H9 (cell line): Measurements from ENCODE around the gene ELP1. TPM values are rescaled to one million over a fixed set of nuclear protein-coding genes. Genes with fewer than 3 reads are reported as not detected.

ENCODE experiments used
- DNase-seq: peaks from one replicate; pipeline ENCODE4 v3.0.0-alpha.2; 2017
- H2AFZ ChIP-seq: one replicate; pipeline ENCODE4 v1.6.1; 2013; ENCODE audit warnings: mild to moderate bottlenecking, low read length, control low read depth, moderate library complexity
- H2AK5ac ChIP-seq: 2 replicates; pipeline ENCODE4 v1.6.1; 2013; ENCODE audit warnings: low read length, control low read depth, mixed read lengths; ENCODE audit not compliant: insufficient read length
- H2BK120ac ChIP-seq: one replicate; pipeline ENCODE4 v1.6.1; 2013; ENCODE audit warnings: low read depth, mild to moderate bottlenecking, low read length, control low read depth, inconsistent platforms; ENCODE audit not compliant: poor library complexity, severe bottlenecking
- H2BK12ac ChIP-seq: 2 replicates; pipeline ENCODE4 v1.6.1; 2013; ENCODE audit warnings: low read length, control low read depth, mixed read lengths, low read depth; ENCODE audit not compliant: insufficient read length
- H2BK15ac ChIP-seq: 2 replicates; pipeline ENCODE4 v1.6.1; 2013; ENCODE audit warnings: low read depth, low read length, control low read depth
- H2BK20ac ChIP-seq: one replicate; pipeline ENCODE4 v1.6.1; 2013; ENCODE audit warnings: low read depth, mild to moderate bottlenecking, low read length, control low read depth, inconsistent platforms; ENCODE audit not compliant: poor library complexity, severe bottlenecking
- H2BK5ac ChIP-seq: 2 replicates; pipeline ENCODE4 v1.6.1; 2013; ENCODE audit warnings: low read length, control low read depth, mixed read lengths; ENCODE audit not compliant: insufficient read length
- H3K14ac ChIP-seq: 2 replicates; pipeline ENCODE4 v1.6.1; 2013; ENCODE audit warnings: low read length, control low read depth; ENCODE audit not compliant: insufficient read depth
- H3K18ac ChIP-seq: 2 replicates; pipeline ENCODE4 v1.6.1; 2013; ENCODE audit warnings: low read depth, mild to moderate bottlenecking, mixed read lengths, low read length, control low read depth; ENCODE audit not compliant: insufficient read length
- H3K23ac ChIP-seq: 2 replicates; pipeline ENCODE4 v1.6.1; 2013; ENCODE audit warnings: low read length, control low read depth, mixed read lengths, low read depth; ENCODE audit not compliant: insufficient read length
- H3K23me2 ChIP-seq: 2 replicates; pipeline ENCODE4 v1.6.1; 2013; ENCODE audit warnings: low read depth, mild to moderate bottlenecking, mixed read lengths, low read length, control low read depth; ENCODE audit not compliant: insufficient read length, poor library complexity, severe bottlenecking
- H3K27ac ChIP-seq: 2 replicates; pipeline ENCODE4 v1.5.1; 2013; ENCODE audit warnings: low read length, control low read depth, mixed read lengths, low read depth; ENCODE audit not compliant: insufficient read length
- H3K27me3 ChIP-seq: 2 replicates; pipeline ENCODE4 v1.6.1; 2013; ENCODE audit warnings: low read length, control low read depth, inconsistent platforms; ENCODE audit not compliant: insufficient read depth
- H3K4ac ChIP-seq: 2 replicates; pipeline ENCODE4 v1.6.1; 2013; ENCODE audit warnings: low read depth, mild to moderate bottlenecking, control low read depth, inconsistent platforms, low read length, moderate library complexity
- H3K4me1 ChIP-seq: 2 replicates; pipeline ENCODE4 v1.6.1; 2013; ENCODE audit warnings: low read length, control low read depth, inconsistent platforms; ENCODE audit not compliant: insufficient read depth
- H3K4me2 ChIP-seq: 2 replicates; pipeline ENCODE4 v1.6.1; 2013; ENCODE audit warnings: low read length, control low read depth, mixed read lengths; ENCODE audit not compliant: insufficient read length, insufficient read depth
- H3K56ac ChIP-seq: 2 replicates; pipeline ENCODE4 v1.6.1; 2013; ENCODE audit warnings: low read depth, mild to moderate bottlenecking, mixed read lengths, low read length, control low read depth; ENCODE audit not compliant: insufficient read length
- H3K79me1 ChIP-seq: 2 replicates; pipeline ENCODE4 v1.6.1; 2013; ENCODE audit warnings: low read depth, mild to moderate bottlenecking, moderate library complexity, low read length, control low read depth, inconsistent platforms; ENCODE audit not compliant: insufficient read depth, poor library complexity, severe bottlenecking
- H3K79me2 ChIP-seq: 2 replicates; pipeline ENCODE4 v1.6.1; 2013; ENCODE audit warnings: low read length, control low read depth, inconsistent platforms; ENCODE audit not compliant: insufficient read depth
- H3K9ac ChIP-seq: 2 replicates; pipeline ENCODE4 v1.6.1; 2013; ENCODE audit warnings: low read length, control low read depth, mixed read lengths; ENCODE audit not compliant: insufficient read length; ENCODE audit errors: extremely low read depth
- H3K9me3 ChIP-seq: one replicate; pipeline ENCODE4 v1.6.1; 2013; ENCODE audit warnings: low read depth, low read length, inconsistent platforms; ENCODE audit not compliant: control insufficient read depth
- H3T11ph ChIP-seq: one replicate; pipeline ENCODE4 v1.6.1; 2013; ENCODE audit warnings: mild to moderate bottlenecking, low read length, control low read depth, inconsistent platforms
- H4K20me1 ChIP-seq: one replicate; pipeline ENCODE4 v1.6.1; 2013; ENCODE audit not compliant: control insufficient read depth, insufficient read length, insufficient read depth
- H4K5ac ChIP-seq: 2 replicates; pipeline ENCODE4 v1.6.1; 2013; ENCODE audit warnings: low read depth, mild to moderate bottlenecking, mixed read lengths, low read length, control low read depth; ENCODE audit not compliant: insufficient read length
- H4K8ac ChIP-seq: replicated peaks from 2 replicates; pipeline ENCODE4 v1.6.1; 2013; ENCODE audit warnings: low read length, control low read depth, mixed read lengths, low read depth; ENCODE audit not compliant: insufficient read length
- H4K91ac ChIP-seq: 2 replicates; pipeline ENCODE4 v1.6.1; 2013; ENCODE audit warnings: low read depth, mild to moderate bottlenecking, moderate library complexity, mixed read lengths, low read length, control low read depth; ENCODE audit not compliant: insufficient read length
- H3K27ac Mint-ChIP-seq, 3 experiments: 2 replicates in 2 of 3; 3 replicates in 1 of 3; pipeline ENCODE4 v1.8.0; 2020 to 2021; ENCODE audit warnings: mixed read lengths in 3 of 3, mild to moderate bottlenecking in 1 of 3, moderate library complexity in 1 of 3
- H3K27me3 Mint-ChIP-seq: 2 replicates; pipeline ENCODE4 v1.8.0; 2021; ENCODE audit warnings: low read depth, mild to moderate bottlenecking, moderate library complexity, mixed read lengths
- H3K36me3 Mint-ChIP-seq, 3 experiments: 2 replicates in 2 of 3; 3 replicates in 1 of 3; pipeline ENCODE4 v1.8.0; 2020 to 2021; ENCODE audit warnings: low read depth in 3 of 3, mixed read lengths in 3 of 3; ENCODE audit not compliant: insufficient read depth in 1 of 3
- H3K4me1 Mint-ChIP-seq, 2 experiments: 2 replicates each; pipeline ENCODE4 v1.8.0; 2020; ENCODE audit warnings: mixed read lengths in 2 of 2
- H3K4me3 Mint-ChIP-seq, 2 experiments: 2 replicates in 1 of 2; 3 replicates in 1 of 2; pipeline ENCODE4 v1.8.0; 2020 to 2021; ENCODE audit warnings: mild to moderate bottlenecking in 2 of 2, mixed read lengths in 2 of 2, moderate library complexity in 1 of 2
- H3K9me3 Mint-ChIP-seq, 2 experiments: 2 replicates in 1 of 2; 3 replicates in 1 of 2; pipeline ENCODE4 v1.8.0; 2020; ENCODE audit warnings: mild to moderate bottlenecking in 2 of 2, mixed read lengths in 2 of 2, moderate library complexity in 1 of 2
- WGBS: extraction: QIAGEN DNeasy Blood & Tissue Kit; methylation state at CpG from one replicate; pipeline ENCODE4 v1.1.7; 2013; ENCODE audit warnings: missing lambda C conversion rate, low lambda C conversion rate, mixed read lengths; ENCODE audit not compliant: insufficient read length; ENCODE audit errors: extremely low coverage; 5-methylcytosine and 5-hydroxymethylcytosine counted together
- total RNA-seq: library from RNA; stranded (reverse); gene quantifications from 2 replicates; pipeline ENCODE4 v1.2.1, GENCODE V29; 2021
- TF ChIP-seq, protein P1 (sequence below): fragments of 200-600 bp; sonication (generic); conservative IDR thresholded peaks from 3 replicates; pipeline ENCODE4 v1.8.0; 2021; ENCODE audit warnings: antibody characterized with exemption, mild to moderate bottlenecking

The ELP1 gene
- total RNA-seq, 1 experiment from 2014 or later, result 38.7 TPM

GRCh38 chr9:108861997-108862396 is 71.9 kb downstream of the ELP1 start, which contains the start of gene ACTL7A:
Gene ACTL7A, plus strand, starts transcription at chr9:108862266. Its CDS starts 57 bp downstream, at chr9:108862323.
- Histone ChIP-seq H3K4me1 (no peaks in the 10 kb centered on the region), H2AFZ (no peak within 1 kb of the TSS), H3K79me1 (no peaks in the 10 kb centered on the region), H3K56ac (no peak within 1 kb of the TSS), H2BK15ac (no peak within 1 kb of the TSS), H4K8ac (no peak within 1 kb of the TSS), H2BK20ac (no peak within 1 kb of the TSS), H3K23me2 (no peaks in the 10 kb centered on the region), H3T11ph (no peak within 1 kb of the TSS), H3K4ac (no peak within 1 kb of the TSS), H3K27ac (no peak within 1 kb of the TSS), H2BK12ac (no peak within 1 kb of the TSS), H3K14ac (no peak within 1 kb of the TSS), H2BK120ac (no peak within 1 kb of the TSS), H3K23ac (no peak within 1 kb of the TSS), H3K27me3 (no peaks in the 10 kb centered on the region), H4K20me1 (no peaks in the 10 kb centered on the region), H4K5ac (no peak within 1 kb of the TSS), H3K18ac (no peak within 1 kb of the TSS), H3K9ac (no peak within 1 kb of the TSS), H3K79me2 (no peaks in the 10 kb centered on the region), H2AK5ac (no peak within 1 kb of the TSS), H3K9me3 (no peaks in the 10 kb centered on the region), H3K4me2 (no peak within 1 kb of the TSS), H2BK5ac (no peak within 1 kb of the TSS), H4K91ac (no peak within 1 kb of the TSS)
- H3K36me3 Mint-ChIP-seq, result peaks cover 0 to 4% (median 0%) of the 10 kb centered on the region in 3 experiments; a peak in 1 of 7 replicates
- H3K4me3 Mint-ChIP-seq, result no peak within 1 kb of the TSS
- H3K4me1 Mint-ChIP-seq, result no peaks in the 10 kb centered on the region
- DNase-seq, result no peak
- H3K9me3 Mint-ChIP-seq, result no peaks in the 10 kb centered on the region
- H3K27ac Mint-ChIP-seq, result no peak within 1 kb of the TSS
- H3K27me3 Mint-ChIP-seq, result no peaks in the 10 kb centered on the region; the same call in 1 of the 2 replicates
- TF ChIP-seq, protein P1, sequence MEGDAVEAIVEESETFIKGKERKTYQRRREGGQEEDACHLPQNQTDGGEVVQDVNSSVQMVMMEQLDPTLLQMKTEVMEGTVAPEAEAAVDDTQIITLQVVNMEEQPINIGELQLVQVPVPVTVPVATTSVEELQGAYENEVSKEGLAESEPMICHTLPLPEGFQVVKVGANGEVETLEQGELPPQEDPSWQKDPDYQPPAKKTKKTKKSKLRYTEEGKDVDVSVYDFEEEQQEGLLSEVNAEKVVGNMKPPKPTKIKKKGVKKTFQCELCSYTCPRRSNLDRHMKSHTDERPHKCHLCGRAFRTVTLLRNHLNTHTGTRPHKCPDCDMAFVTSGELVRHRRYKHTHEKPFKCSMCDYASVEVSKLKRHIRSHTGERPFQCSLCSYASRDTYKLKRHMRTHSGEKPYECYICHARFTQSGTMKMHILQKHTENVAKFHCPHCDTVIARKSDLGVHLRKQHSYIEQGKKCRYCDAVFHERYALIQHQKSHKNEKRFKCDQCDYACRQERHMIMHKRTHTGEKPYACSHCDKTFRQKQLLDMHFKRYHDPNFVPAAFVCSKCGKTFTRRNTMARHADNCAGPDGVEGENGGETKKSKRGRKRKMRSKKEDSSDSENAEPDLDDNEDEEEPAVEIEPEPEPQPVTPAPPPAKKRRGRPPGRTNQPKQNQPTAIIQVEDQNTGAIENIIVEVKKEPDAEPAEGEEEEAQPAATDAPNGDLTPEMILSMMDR, result no peak
- no CpG with 5 or more reads among the region's 3 CpGs for WGBS
